ENCODE measurements around the gene XYLT1.

XYLT1 gene

GRCh38 chr16:17470908-17471718 lies at the start of gene XYLT1:
Gene XYLT1, minus strand, starts transcription at chr16:17470960. Its CDS starts 164 bp downstream, at chr16:17470796.
- TF ChIP-seq CTCF (IDR thresholded peaks at IDR 0.05), result no peak

- no peak for TF ChIP-seq CTCF (IDR thresholded peaks at IDR 0.05)
Measured at GRCh38 chr16:17520111-17520510, 49.4 kb upstream of the XYLT1 start.

- TF ChIP-seq CTCF (IDR thresholded peaks at IDR 0.05), result no peak
Measured at GRCh38 chr16:17519101-17519955, 48.6 kb upstream of the XYLT1 start.

GRCh38 chr16:17518441-17518840 lies 47.7 kb upstream of the XYLT1 start:
- no peak for TF ChIP-seq CTCF (IDR thresholded peaks at IDR 0.05)

- no peak for TF ChIP-seq CTCF (IDR thresholded peaks at IDR 0.05)
Measured at GRCh38 chr16:17515421-17516210, 44.9 kb upstream of the XYLT1 start.

- no peak for TF ChIP-seq CTCF (IDR thresholded peaks at IDR 0.05)
Measured at GRCh38 chr16:17512636-17513220, 42.0 kb upstream of the XYLT1 start.

- TF ChIP-seq CTCF (IDR thresholded peaks at IDR 0.05), result no peak
Measured at GRCh38 chr16:17511340-17511739, 40.6 kb upstream of the XYLT1 start.
